ENCODE results near the gene PLAC8L1.
"Not testable (repeated sequence)": the region's sequence is repeated elsewhere in the genome, so short reads cannot be mapped to it uniquely, and the experiment has no call there.

Gene PLAC8L1

DNA sequence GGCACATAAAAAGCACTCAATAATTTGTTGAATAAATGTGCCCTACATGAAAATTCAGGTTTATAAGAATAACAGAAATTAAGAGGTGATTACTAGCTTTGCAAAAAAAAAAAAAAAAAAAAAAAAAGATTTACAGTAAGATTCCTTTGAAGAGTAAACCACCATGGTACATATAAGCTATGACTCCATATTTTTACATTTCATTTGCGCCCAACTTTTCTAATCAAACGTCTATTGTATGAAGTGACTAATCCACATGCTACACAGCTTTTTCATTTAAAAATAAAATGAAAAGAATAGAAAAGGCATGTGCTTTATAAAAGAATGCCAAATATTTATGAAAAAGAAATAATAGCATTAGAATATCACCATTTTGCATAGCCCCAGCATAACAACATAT lies at the start of gene PLAC8L1:
TSS of gene PLAC8L1 (minus strand) at position 101 of the 400 bp plus-strand sequence. CDS start 1,266 bp downstream, outside the sequence.
- no peak for DNase-seq (ENCODE audit: low read depth)
- H3K4me3 ChIP-seq (ENCODE audit: low read depth, low read length): no peak within 1 kb of the TSS

GRCh38 chr5:146151970-146152369 lies 46.6 kb upstream of the PLAC8L1 start:
- H3K4me3 ChIP-seq (ENCODE audit: low read depth, low read length): no peak overlapping the region
- DNase-seq (ENCODE audit: low read depth): no peak

- peak; percentile 29 for DNase-seq (ENCODE audit: low read depth)
- H3K4me3 ChIP-seq (ENCODE audit: low read depth, low read length): no peak overlapping the region
These were observed 32.6 kb upstream of the PLAC8L1 start for GRCh38 chr5:146137967-146138403.

DNA sequence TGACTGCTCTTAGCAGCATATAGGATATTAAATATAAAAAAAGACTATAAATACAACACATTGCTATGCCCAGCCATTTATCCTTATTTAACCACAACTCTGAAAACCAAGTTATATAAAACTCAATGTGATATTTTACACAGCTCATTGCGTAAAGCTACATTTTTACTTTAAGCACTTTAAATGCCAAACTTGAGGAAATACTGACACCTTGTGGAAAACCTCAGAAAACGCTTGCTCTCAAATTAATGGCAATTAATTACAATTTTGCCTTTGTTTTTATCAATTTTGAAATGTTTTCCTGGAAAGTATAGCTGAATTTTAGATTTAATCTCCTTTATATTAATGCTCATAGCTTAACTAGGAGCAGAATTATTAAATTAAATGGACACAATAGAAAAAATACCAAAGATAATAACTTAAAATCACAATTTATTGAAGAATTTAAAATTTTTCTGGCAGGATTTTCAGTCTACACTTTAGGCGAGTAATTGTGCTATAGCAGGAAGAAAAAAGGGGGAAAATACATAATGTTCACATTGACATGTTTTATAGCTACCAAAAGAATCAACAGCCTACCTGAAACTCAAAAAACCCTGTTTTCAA lies 25.2 kb upstream of the PLAC8L1 start:
- no peak for DNase-seq (ENCODE audit: low read depth)
- no peak overlapping the region for H3K4me3 ChIP-seq (ENCODE audit: low read depth, low read length)

GRCh38 chr5:146126068-146126467 lies 20.7 kb upstream of the PLAC8L1 start:
- DNase-seq (ENCODE audit: low read depth): no peak
- H3K4me3 ChIP-seq (ENCODE audit: low read depth, low read length): no peak overlapping the region

- no peak overlapping the region for H3K4me3 ChIP-seq (ENCODE audit: low read depth, low read length)
- DNase-seq (ENCODE audit: low read depth): no peak
These were observed 19.2 kb upstream of the PLAC8L1 start for GRCh38 chr5:146124580-146124979.

- H3K4me3 ChIP-seq (ENCODE audit: low read depth, low read length); DNase-seq (ENCODE audit: low read depth): not testable (repeated sequence)
These were observed 16.1 kb upstream of the PLAC8L1 start for GRCh38 chr5:146121451-146121850.

GRCh38 chr5:146118322-146118721 lies 12.9 kb upstream of the PLAC8L1 start:
- no peak for DNase-seq (ENCODE audit: low read depth)
- H3K4me3 ChIP-seq (ENCODE audit: low read depth, low read length): no peak overlapping the region

GRCh38 chr5:146117216-146117615 lies 11.8 kb upstream of the PLAC8L1 start:
- not testable (repeated sequence) for DNase-seq (ENCODE audit: low read depth)

GRCh38 chr5:146116361-146116760 lies 11.0 kb upstream of the PLAC8L1 start:
- DNase-seq (ENCODE audit: low read depth): no peak
- H3K4me3 ChIP-seq (ENCODE audit: low read depth, low read length): no peak overlapping the region

More at GRCh38 chr5:146117216-146117615, 11.8 kb upstream of the PLAC8L1 start:
- not testable (repeated sequence) for H3K4me3 ChIP-seq (ENCODE audit: low read depth, low read length)

DNA sequence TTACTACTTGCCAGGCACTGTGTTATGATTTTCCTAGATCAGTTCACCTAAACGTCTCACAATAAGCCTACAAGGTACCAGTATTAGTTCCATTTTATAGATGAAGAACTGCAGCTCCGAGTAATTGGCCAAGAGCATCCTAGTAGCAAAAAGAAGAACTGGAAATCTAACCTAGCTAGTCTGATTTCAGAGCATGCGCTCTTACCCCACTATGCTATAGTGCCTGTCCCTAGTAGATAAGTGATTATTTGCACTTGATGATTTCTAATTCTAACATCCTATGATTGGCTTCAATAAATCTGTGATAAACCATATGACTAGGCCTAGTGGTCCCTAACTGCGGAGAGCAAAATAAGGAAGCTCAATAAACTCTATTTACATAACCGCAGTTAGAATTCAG lies 7.1 kb upstream of the PLAC8L1 start:
- no peak for DNase-seq (ENCODE audit: low read depth)
- H3K4me3 ChIP-seq (ENCODE audit: low read depth, low read length): no peak overlapping the region

DNA sequence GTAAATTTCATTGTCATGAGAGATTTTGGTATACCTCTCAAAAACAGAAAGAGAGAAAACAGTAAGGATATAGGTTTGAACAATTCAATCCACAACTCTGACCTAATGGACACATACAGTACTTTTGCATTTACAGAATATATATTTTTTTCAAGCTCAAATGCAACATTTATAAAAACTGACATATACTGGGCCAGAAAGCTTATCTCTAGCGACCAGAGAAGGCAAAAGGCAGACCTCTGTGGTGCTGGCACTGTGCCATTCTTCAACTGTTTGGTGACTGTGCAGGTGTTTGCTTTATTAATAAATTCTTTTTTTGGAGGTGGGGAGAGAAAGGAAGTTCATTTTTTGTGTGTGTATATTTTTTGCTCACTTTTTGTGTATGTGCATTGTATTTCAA lies 6.0 kb upstream of the PLAC8L1 start:
- DNase-seq (ENCODE audit: low read depth): no peak
- H3K4me3 ChIP-seq (ENCODE audit: low read depth, low read length): no peak overlapping the region

GRCh38 chr5:146109379-146109778 lies 4.0 kb upstream of the PLAC8L1 start:
- H3K4me3 ChIP-seq (ENCODE audit: low read depth, low read length): no peak overlapping the region
- DNase-seq (ENCODE audit: low read depth): no peak

GRCh38 chr5:146108870-146109269 lies 3.5 kb upstream of the PLAC8L1 start:
- H3K4me3 ChIP-seq (ENCODE audit: low read depth, low read length); DNase-seq (ENCODE audit: low read depth): not testable (repeated sequence)

DNA sequence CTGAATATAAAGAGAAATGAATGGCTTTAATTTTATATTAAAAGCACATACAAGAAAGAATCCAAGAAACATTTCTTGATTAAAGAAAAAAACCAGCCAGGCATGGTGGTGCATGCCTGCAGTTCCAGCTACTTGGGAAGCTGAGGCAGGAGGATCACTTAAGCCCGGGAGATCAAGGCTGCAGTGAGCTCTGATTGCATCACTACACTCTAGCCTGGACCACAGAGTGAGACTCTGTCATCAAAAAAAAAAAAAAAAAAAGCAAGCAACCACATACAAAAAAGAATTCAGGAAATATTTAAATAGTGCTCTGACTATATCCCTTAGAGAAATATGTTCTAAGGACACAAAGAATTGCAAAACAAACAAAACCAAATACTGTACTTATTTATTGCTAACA lies 2.5 kb upstream of the PLAC8L1 start:
- no peak for DNase-seq (ENCODE audit: low read depth)
- H3K4me3 ChIP-seq (ENCODE audit: low read depth, low read length): no peak overlapping the region

- DNase-seq (ENCODE audit: low read depth): peak; percentile 28
- no peak overlapping the region for H3K4me3 ChIP-seq (ENCODE audit: low read depth, low read length)
These were observed 1.8 kb downstream of the PLAC8L1 start for GRCh38 chr5:146103594-146103993.

GRCh38 chr5:146101646-146102045 lies 3.7 kb downstream of the PLAC8L1 start:
- no peak overlapping the region for H3K4me3 ChIP-seq (ENCODE audit: low read depth, low read length)
- no peak for DNase-seq (ENCODE audit: low read depth)

DNA sequence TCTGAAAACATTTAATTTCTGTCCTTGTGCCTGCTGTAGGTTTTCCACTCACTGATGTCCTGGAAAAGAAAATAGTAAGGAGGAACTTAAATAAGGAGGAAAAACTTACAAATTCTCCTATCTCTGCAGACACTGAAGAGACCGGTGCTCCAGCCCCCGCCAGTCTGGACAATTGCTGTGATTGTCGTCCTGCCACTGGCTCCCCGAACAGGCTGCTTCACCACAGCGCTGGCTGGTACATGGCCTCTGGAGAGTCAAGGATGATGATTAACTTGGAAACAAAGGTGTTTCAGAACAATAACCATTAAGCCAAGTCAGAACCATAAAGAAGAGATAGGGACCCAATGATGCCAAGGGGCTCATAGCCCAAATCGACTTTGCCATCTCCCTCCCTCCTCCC lies 7.3 kb downstream of the PLAC8L1 start:
- DNase-seq (ENCODE audit: low read depth): no peak
- no peak overlapping the region for H3K4me3 ChIP-seq (ENCODE audit: low read depth, low read length)

DNA sequence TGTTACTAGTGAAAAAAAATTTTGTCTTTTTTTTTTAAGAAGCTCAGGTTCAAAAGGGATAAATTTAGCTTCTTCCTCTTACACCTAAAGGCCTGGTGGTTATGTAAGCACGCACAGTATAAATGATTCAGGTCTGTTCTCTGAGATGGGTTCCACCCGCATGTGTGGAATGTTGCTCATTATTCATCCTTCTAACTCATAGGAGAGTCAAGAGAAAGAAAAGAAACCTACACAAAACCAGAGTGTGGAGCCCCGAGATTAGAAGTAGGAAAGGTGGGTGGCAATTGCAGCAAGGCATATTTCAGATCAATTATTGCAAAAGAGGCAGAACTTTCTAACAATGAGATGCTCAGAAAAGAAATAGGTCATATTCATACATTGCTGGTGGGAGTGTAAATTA lies 13.5 kb downstream of the PLAC8L1 start:
- H3K4me3 ChIP-seq (ENCODE audit: low read depth, low read length): no peak overlapping the region
- DNase-seq (ENCODE audit: low read depth): no peak

DNA sequence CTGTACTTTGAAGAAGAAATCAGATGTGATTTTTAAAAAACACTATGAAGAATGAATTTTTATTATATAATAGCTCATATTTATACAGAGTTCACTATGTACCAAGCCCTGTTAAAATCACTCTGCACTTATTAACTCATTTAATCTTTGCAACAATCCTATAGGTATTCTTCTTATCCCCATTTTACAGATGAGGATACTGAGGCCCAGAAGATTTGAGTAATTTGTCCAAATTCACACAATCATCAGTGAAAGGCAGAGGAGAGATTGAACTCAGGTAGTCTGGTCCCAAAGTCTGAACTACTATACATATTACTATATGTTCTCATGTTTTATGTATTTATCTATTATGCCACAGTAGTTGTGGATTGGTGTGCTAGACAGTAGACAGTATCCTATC lies 16.1 kb downstream of the PLAC8L1 start:
- no peak for DNase-seq (ENCODE audit: low read depth)
- H3K4me3 ChIP-seq (ENCODE audit: low read depth, low read length): no peak overlapping the region

DNA sequence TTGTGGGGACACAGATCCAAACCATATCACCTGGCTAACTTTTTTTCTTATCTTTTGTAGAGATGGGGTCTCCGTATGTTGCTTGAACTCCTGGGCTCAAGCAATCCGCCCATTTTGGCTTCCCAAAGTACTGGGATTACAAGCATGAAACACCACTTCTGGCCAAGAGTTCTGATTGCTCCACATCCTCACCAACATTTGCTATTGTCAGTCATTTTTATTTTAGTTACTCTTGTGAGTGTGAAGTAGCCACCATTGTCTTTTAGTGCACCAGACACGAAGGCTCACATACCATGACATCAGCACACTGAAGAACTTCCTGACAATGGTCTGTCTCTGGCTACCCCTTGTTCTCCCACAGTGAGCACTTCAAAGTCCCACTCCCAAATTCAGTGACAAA lies 17.3 kb downstream of the PLAC8L1 start:
- H3K4me3 ChIP-seq (ENCODE audit: low read depth, low read length): no peak overlapping the region
- DNase-seq (ENCODE audit: low read depth): no peak

DNA sequence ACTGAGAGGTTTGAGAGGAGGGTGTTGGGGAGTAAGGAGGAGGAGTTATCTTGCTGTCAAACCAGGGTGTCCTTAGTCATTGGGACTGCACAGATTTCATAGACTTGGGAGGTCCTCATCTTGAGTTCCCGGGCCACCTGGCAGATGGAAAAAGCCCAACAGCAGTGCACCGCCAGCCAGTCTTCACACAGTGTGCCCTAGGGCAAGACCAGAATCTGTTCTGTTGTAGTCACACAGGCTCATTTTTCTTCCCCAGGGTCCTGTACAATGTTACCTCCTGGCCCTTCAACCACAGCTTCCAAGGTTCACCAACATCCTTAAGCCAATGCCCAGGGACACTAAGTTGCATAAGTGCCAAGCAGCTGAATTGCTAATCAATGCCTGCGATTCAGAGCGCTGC lies 21.0 kb downstream of the PLAC8L1 start:
- DNase-seq (ENCODE audit: low read depth): no peak
- no peak overlapping the region for H3K4me3 ChIP-seq (ENCODE audit: low read depth, low read length)
